Spleen (tissue), 7 donors: Measurements from ENCODE around the gene SLCO2A1.

ENCODE experiments used
- CTCF ChIP-seq, 11 experiments: fragments of 200-600 bp in 7 of 11; fragments of 450-650 bp in 4 of 11; sonication (generic) in 4 of 11; IDR thresholded peaks in 8 of 11; conservative IDR thresholded peaks in 3 of 11; 1 replicate in 7 of 11; 2 replicates in 4 of 11; pipeline versions ENCODE4 v1.4.0 to v1.8.0; 2016 to 2021; ENCODE audit warnings: antibody characterized with exemption in 11 of 11, inconsistent platforms in 4 of 11, mild to moderate bottlenecking in 1 of 11
- POLR2A ChIP-seq, 3 donors: fragments of 450-650 bp; IDR thresholded peaks; one replicate each; pipeline ENCODE4 v1.5.1; 2017; ENCODE audit warnings: antibody characterized with exemption in 3 of 3, mild to moderate bottlenecking in 1 of 3
- donor health status: DM: no; HTN: no; CAD: no; lungs with moderate emphysema.
- donor health status: DM: no; HTN: no; CAD: no.
- donor health status: DM: no; HTN: no; CAD: no.

- TF ChIP-seq CTCF (IDR thresholded peaks at IDR 0.05 in 8 of 11, conservative IDR thresholded peaks at IDR 0.05 in 3 of 11) (no peak), POLR2A (IDR thresholded peaks at IDR 0.05) (no peak)
Observed at GRCh38 chr3:133933097-133934024, 96.4 kb downstream of the SLCO2A1 start.
